ENCODE data around the gene CGNL1.

DNA sequence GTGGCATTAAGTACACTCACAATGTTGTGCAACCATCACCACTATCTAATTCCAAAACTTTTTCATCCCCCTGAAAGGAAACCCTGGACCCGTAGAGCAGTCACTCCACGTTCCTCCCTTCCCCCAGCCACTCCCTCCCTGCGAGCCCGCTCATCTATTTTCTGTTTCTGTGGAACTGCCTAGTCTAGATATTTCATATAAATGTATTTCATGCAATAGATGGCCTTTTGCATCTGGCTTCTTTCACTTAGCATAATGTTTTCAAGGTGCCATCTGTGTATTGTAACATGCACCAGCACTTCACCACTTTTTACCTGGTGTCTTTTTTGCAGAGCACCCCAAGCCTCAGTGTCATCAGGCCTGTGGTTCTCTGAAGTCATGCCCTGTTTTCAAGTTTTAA is 10.7 kb downstream of the CGNL1 start:
- TF ChIP-seq MAZ (IDR thresholded peaks at IDR 0.05; ENCODE audit: borderline replicate concordance, low read depth, low read length) (no peak), MAFK (IDR thresholded peaks at IDR 0.05; ENCODE audit: partially characterized antibody) (no peak), ZC3H11A (IDR thresholded peaks at IDR 0.05) (no peak)
- TF ChIP-seq, protein P1, sequence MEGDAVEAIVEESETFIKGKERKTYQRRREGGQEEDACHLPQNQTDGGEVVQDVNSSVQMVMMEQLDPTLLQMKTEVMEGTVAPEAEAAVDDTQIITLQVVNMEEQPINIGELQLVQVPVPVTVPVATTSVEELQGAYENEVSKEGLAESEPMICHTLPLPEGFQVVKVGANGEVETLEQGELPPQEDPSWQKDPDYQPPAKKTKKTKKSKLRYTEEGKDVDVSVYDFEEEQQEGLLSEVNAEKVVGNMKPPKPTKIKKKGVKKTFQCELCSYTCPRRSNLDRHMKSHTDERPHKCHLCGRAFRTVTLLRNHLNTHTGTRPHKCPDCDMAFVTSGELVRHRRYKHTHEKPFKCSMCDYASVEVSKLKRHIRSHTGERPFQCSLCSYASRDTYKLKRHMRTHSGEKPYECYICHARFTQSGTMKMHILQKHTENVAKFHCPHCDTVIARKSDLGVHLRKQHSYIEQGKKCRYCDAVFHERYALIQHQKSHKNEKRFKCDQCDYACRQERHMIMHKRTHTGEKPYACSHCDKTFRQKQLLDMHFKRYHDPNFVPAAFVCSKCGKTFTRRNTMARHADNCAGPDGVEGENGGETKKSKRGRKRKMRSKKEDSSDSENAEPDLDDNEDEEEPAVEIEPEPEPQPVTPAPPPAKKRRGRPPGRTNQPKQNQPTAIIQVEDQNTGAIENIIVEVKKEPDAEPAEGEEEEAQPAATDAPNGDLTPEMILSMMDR (IDR thresholded peaks at IDR 0.05), result no peak
